CD4-positive, alpha-beta T cell treated with Interleukin-17A for 4 hours (primary cell): ENCODE results near the gene SLC22A6.

ENCODE experiments used
- DNase-seq: peaks from one replicate; pipeline ENCODE4 v3.0.0-alpha.2; 2020; ENCODE audit warnings: mixed read lengths

The SLC22A6 gene

GRCh38 chr11:62984451-62984991 is at the start of gene SLC22A6:
Gene SLC22A6, minus strand, starts transcription at chr11:62984967. Its CDS starts 277 bp downstream, at chr11:62984690.
- DNase-seq: no peak

- no peak for DNase-seq
These were observed 47.7 kb upstream of the SLC22A6 start for GRCh38 chr11:63032457-63032856.

GRCh38 chr11:63023841-63024648 is 39.3 kb upstream of the SLC22A6 start:
- DNase-seq: peak; percentile 87

- DNase-seq: no peak
These were observed 38.6 kb upstream of the SLC22A6 start for GRCh38 chr11:63023222-63023814.

GRCh38 chr11:63022441-63022840 is 37.7 kb upstream of the SLC22A6 start:
- DNase-seq: no peak

GRCh38 chr11:63020671-63021291 is 36.0 kb upstream of the SLC22A6 start:
- DNase-seq: no peak

GRCh38 chr11:63019506-63019905 is 34.7 kb upstream of the SLC22A6 start:
- no peak for DNase-seq

GRCh38 chr11:63017306-63017974 is 32.7 kb upstream of the SLC22A6 start:
- no peak for DNase-seq

- no peak for DNase-seq
These were observed 30.9 kb upstream of the SLC22A6 start, which contains the start of gene SLC22A8 for GRCh38 chr11:63015521-63016215. Gene SLC22A8, minus strand, starts transcription at chr11:63015841. Its CDS starts 883 bp downstream, at chr11:63014958.

- DNase-seq: no peak
These were observed 29.8 kb upstream of the SLC22A6 start for GRCh38 chr11:63014408-63015055.

- no peak for DNase-seq
These were observed 28.1 kb upstream of the SLC22A6 start for GRCh38 chr11:63012839-63013238.

GRCh38 chr11:63012430-63012829 is 27.7 kb upstream of the SLC22A6 start:
- no peak for DNase-seq

- no peak for DNase-seq
These were observed 26.2 kb upstream of the SLC22A6 start for GRCh38 chr11:63010934-63011439.

- DNase-seq: no peak
These were observed 23.2 kb upstream of the SLC22A6 start for GRCh38 chr11:63007920-63008319.

- DNase-seq: no peak
These were observed 16.7 kb upstream of the SLC22A6 start for GRCh38 chr11:63001456-63001855.

- DNase-seq: no peak
These were observed 14.9 kb upstream of the SLC22A6 start for GRCh38 chr11:62999649-63000048.

GRCh38 chr11:62999156-62999555 is 14.4 kb upstream of the SLC22A6 start:
- no peak for DNase-seq

- DNase-seq: no peak
These were observed 11.5 kb upstream of the SLC22A6 start for GRCh38 chr11:62996271-62996670.

- no peak for DNase-seq
These were observed 10.0 kb upstream of the SLC22A6 start for GRCh38 chr11:62994775-62995174.

GRCh38 chr11:62988276-62988675 is 3.5 kb upstream of the SLC22A6 start:
- no peak for DNase-seq

GRCh38 chr11:62985041-62985750 is 429 bp upstream of the SLC22A6 start:
- no peak for DNase-seq
